ENCODE measurements around the gene CLIC3.
"Not testable (repeated sequence)": the region's sequence is repeated elsewhere in the genome, so short reads cannot be mapped to it uniquely, and the experiment has no call there.

The CLIC3 gene

GRCh38 chr9:136996361-136997292 lies at the start of gene CLIC3:
Gene CLIC3, minus strand, starts transcription at chr9:136996568. Its CDS starts 25 bp downstream, at chr9:136996543.
- DNase-seq = no peak

- peak; percentile 43 for DNase-seq
Observed at GRCh38 chr9:137045294-137046087, 49.1 kb upstream of the CLIC3 start.

GRCh38 chr9:137044502-137045177 lies 48.3 kb upstream of the CLIC3 start:
- no peak for DNase-seq

GRCh38 chr9:137044037-137044436 lies 47.7 kb upstream of the CLIC3 start:
- no peak for DNase-seq

- no peak for DNase-seq
Observed at GRCh38 chr9:137042751-137043727, 46.7 kb upstream of the CLIC3 start.

- DNase-seq = no peak
Observed at GRCh38 chr9:137041124-137041523, 44.8 kb upstream of the CLIC3 start.

GRCh38 chr9:137040568-137040967 lies 44.2 kb upstream of the CLIC3 start:
- DNase-seq = no peak

- DNase-seq = no peak
Observed at GRCh38 chr9:137039611-137040366, 43.4 kb upstream of the CLIC3 start.

- no peak for DNase-seq
Observed at GRCh38 chr9:137038916-137039315, 42.5 kb upstream of the CLIC3 start.

- no peak for DNase-seq
Observed at GRCh38 chr9:137037483-137037882, 41.1 kb upstream of the CLIC3 start.

- no peak for DNase-seq
Observed at GRCh38 chr9:137037035-137037434, 40.7 kb upstream of the CLIC3 start.

GRCh38 chr9:137035937-137036336 lies 39.6 kb upstream of the CLIC3 start:
- DNase-seq = no peak

- DNase-seq = no peak
Observed at GRCh38 chr9:137035507-137035834, 39.1 kb upstream of the CLIC3 start.

- peak; percentile 70 for DNase-seq
Observed at GRCh38 chr9:137034709-137035506, 38.5 kb upstream of the CLIC3 start.

- no peak for DNase-seq
Observed at GRCh38 chr9:137034039-137034708, 37.8 kb upstream of the CLIC3 start.

- DNase-seq = not testable (repeated sequence)
Observed at GRCh38 chr9:137033481-137033880, 37.1 kb upstream of the CLIC3 start.

- DNase-seq = no peak
Observed at GRCh38 chr9:137032858-137033257, 36.5 kb upstream of the CLIC3 start.

GRCh38 chr9:137031904-137032640 lies 35.7 kb upstream of the CLIC3 start, which contains the start of gene FUT7:
Gene FUT7, minus strand, starts transcription at chr9:137032088. Its CDS starts 97 bp downstream, at chr9:137031991.
- no peak for DNase-seq

Data from HCEC 1CT (cell line).